ENCODE results near the gene SHKBP1. TPM values are rescaled to one million over a fixed set of nuclear protein-coding genes. Genes with fewer than 3 reads are reported as not detected.

SHKBP1 gene
- total and polyA plus RNA-seq, 9 of the 15 experiments (the other 6 are each of a cell fraction or from before 2014, with no cell fraction given): 1.2 to 58.1 (median 22.3) TPM

DNA sequence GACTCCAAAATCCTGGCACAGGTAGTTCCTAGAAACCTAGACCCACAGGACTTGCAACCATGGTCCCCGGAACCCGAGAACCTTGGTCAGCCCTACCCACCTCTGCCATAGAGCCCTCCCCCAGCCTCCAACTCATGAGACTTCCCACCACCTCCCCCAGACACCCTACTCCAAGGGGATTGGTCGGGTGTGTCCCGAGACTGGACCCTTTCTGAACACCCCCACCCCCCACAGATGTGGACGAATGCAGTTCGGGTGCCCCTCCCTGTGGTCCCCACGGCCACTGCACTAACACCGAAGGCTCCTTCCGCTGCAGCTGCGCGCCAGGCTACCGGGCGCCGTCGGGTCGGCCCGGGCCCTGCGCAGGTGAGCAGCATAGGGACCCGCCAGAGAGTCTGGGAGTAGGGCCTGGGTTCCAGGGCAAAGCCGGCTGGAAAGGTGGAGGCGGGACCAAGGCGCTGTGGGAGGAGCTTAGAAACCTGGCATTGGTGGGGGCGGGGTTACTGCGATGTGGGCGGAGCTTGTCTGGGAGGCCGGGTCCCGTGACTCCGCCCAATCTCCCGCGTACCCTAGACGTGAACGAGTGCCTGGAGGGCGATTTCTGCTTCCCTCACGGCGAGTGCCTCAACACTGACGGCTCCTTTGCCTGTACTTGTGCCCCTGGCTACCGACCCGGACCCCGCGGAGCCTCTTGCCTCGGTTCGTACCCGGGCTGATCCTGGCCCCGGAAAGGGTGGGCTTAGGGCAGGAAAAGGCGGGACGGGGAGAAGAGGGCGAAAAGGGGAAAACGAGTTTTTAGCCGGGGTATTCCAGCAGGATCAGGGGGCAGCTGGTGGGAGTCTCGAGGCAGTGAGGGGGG lies 36.4 kb downstream of the SHKBP1 start (continued):
- TF ChIP-seq, protein P1, sequence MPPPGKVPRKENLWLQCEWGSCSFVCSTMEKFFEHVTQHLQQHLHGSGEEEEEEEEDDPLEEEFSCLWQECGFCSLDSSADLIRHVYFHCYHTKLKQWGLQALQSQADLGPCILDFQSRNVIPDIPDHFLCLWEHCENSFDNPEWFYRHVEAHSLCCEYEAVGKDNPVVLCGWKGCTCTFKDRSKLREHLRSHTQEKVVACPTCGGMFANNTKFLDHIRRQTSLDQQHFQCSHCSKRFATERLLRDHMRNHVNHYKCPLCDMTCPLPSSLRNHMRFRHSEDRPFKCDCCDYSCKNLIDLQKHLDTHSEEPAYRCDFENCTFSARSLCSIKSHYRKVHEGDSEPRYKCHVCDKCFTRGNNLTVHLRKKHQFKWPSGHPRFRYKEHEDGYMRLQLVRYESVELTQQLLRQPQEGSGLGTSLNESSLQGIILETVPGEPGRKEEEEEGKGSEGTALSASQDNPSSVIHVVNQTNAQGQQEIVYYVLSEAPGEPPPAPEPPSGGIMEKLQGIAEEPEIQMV (tag; conservative IDR thresholded peaks at IDR 0.05; ENCODE audit: low read depth): no peak
- no peak for TF ChIP-seq ARID1B (IDR thresholded peaks at IDR 0.05)
- TF ChIP-seq STAT5A (IDR thresholded peaks at IDR 0.05; ENCODE audit: borderline replicate concordance, low read length): no peak
- TF ChIP-seq FIP1L1 (IDR thresholded peaks at IDR 0.05; ENCODE audit: low read depth, low read length, poor library complexity, severe bottlenecking): peak; percentile 62
- 0 out of 2 replicates have a peak, but pooled peaks have one; percentile 38 for TF ChIP-seq TGIF2 (CRISPR knock-in tag; IDR thresholded peaks at IDR 0.05)
- TF ChIP-seq, protein P2, sequence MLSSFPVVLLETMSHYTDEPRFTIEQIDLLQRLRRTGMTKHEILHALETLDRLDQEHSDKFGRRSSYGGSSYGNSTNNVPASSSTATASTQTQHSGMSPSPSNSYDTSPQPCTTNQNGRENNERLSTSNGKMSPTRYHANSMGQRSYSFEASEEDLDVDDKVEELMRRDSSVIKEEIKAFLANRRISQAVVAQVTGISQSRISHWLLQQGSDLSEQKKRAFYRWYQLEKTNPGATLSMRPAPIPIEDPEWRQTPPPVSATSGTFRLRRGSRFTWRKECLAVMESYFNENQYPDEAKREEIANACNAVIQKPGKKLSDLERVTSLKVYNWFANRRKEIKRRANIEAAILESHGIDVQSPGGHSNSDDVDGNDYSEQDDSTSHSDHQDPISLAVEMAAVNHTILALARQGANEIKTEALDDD (IDR thresholded peaks at IDR 0.05): no peak
- peak; percentile 59 for TF ChIP-seq RBFOX2 (IDR thresholded peaks at IDR 0.05; ENCODE audit: low read depth, low read length)
- peak; percentile 23; the same call in 1 of the 2 replicates for TF ChIP-seq ZBTB7A (IDR thresholded peaks at IDR 0.05; ENCODE audit: borderline replicate concordance, control insufficient read depth, low read depth, low read length)
- TF ChIP-seq CEBPB (tag; IDR thresholded peaks at IDR 0.05): no peak
- no peak for TF ChIP-seq CBX1 (IDR thresholded peaks at IDR 0.05; ENCODE audit: low read depth)
- TF ChIP-seq, protein P3, sequence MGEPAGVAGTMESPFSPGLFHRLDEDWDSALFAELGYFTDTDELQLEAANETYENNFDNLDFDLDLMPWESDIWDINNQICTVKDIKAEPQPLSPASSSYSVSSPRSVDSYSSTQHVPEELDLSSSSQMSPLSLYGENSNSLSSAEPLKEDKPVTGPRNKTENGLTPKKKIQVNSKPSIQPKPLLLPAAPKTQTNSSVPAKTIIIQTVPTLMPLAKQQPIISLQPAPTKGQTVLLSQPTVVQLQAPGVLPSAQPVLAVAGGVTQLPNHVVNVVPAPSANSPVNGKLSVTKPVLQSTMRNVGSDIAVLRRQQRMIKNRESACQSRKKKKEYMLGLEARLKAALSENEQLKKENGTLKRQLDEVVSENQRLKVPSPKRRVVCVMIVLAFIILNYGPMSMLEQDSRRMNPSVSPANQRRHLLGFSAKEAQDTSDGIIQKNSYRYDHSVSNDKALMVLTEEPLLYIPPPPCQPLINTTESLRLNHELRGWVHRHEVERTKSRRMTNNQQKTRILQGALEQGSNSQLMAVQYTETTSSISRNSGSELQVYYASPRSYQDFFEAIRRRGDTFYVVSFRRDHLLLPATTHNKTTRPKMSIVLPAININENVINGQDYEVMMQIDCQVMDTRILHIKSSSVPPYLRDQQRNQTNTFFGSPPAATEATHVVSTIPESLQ (CRISPR knock-in tag; IDR thresholded peaks at IDR 0.05): no peak
- TF ChIP-seq ARHGAP35 (IDR thresholded peaks at IDR 0.05; ENCODE audit: partially characterized antibody): peak; percentile 69
- no peak for TF ChIP-seq ZNF134 (CRISPR knock-in tag; conservative IDR thresholded peaks at IDR 0.05)
- no peak for TF ChIP-seq ZNF23 (CRISPR knock-in tag; IDR thresholded peaks at IDR 0.05)
- TF ChIP-seq, protein P4, sequence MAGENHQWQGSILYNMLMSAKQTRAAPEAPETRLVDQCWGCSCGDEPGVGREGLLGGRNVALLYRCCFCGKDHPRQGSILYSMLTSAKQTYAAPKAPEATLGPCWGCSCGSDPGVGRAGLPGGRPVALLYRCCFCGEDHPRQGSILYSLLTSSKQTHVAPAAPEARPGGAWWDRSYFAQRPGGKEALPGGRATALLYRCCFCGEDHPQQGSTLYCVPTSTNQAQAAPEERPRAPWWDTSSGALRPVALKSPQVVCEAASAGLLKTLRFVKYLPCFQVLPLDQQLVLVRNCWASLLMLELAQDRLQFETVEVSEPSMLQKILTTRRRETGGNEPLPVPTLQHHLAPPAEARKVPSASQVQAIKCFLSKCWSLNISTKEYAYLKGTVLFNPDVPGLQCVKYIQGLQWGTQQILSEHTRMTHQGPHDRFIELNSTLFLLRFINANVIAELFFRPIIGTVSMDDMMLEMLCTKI (IDR thresholded peaks at IDR 0.05; ENCODE audit: partially characterized antibody): no peak
- TF ChIP-seq PPARD (CRISPR knock-in tag; IDR thresholded peaks at IDR 0.05): no peak
- no peak for TF ChIP-seq SAFB2 (IDR thresholded peaks at IDR 0.05; ENCODE audit: borderline replicate concordance, low read depth, low read length, severe bottlenecking)
- TF ChIP-seq ZBTB8A (IDR thresholded peaks at IDR 0.05; ENCODE audit: partially characterized antibody): no peak
- TF ChIP-seq ZNF766 (CRISPR knock-in tag; conservative IDR thresholded peaks at IDR 0.05): 0 out of 2 replicates have a peak, but pooled peaks have one; percentile 31
- no peak for TF ChIP-seq ZSCAN29 (IDR thresholded peaks at IDR 0.05)
- TF ChIP-seq MTA3 (IDR thresholded peaks at IDR 0.05; ENCODE audit: borderline replicate concordance): peak; percentile 43; the same call in 1 of the 2 replicates
- TF ChIP-seq POLR2G (IDR thresholded peaks at IDR 0.05; ENCODE audit: low read depth, low read length): peak; percentile 74
- no peak for TF ChIP-seq YBX1 (IDR thresholded peaks at IDR 0.05)

Measured in K562 (cell line).